Measurements from ENCODE around the gene CMYA5.

Gene CMYA5

GRCh38 chr5:79689541-79690466 is at the start of gene CMYA5:
TSS of gene CMYA5 (plus strand) at chr5:79689836. CDS start at chr5:79689908, 72 bp downstream.
- H3K27ac ChIP-seq, result peak within 1 kb of the TSS; percentile 56

DNA sequence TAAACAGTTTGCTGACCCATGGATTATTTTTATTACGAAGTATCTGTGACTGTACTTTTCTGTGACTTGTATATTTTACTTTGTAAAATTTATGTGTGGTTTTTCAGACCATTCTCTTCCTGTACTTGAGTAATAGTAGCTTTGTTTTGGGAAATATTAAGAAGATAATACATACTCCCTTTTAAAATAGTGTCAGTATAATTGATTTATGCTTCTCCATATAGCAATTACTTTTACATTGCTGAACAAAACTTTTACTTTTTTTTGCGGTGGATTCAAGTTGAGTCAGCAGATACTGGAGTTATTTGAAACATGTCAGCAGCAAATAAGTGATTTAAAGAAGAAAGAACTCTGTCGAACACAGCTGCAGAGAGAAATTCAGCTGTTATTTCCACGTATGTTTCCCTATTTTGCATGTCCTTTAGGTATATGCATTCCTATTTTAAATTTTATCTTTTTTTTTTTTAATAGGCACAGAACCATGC is 49.0 kb upstream of the CMYA5 start:
- TF ChIP-seq CTCF (conservative IDR thresholded peaks at IDR 0.05), result no peak
- no peak overlapping the region for H3K27ac ChIP-seq

More at GRCh38 chr5:79689541-79690466, at the start of gene CMYA5:
- TF ChIP-seq CTCF (conservative IDR thresholded peaks at IDR 0.05), result no peak

- TF ChIP-seq CTCF (conservative IDR thresholded peaks at IDR 0.05), result no peak
Measured at GRCh38 chr5:79641414-79641813, 48.2 kb upstream of the CMYA5 start.

DNA sequence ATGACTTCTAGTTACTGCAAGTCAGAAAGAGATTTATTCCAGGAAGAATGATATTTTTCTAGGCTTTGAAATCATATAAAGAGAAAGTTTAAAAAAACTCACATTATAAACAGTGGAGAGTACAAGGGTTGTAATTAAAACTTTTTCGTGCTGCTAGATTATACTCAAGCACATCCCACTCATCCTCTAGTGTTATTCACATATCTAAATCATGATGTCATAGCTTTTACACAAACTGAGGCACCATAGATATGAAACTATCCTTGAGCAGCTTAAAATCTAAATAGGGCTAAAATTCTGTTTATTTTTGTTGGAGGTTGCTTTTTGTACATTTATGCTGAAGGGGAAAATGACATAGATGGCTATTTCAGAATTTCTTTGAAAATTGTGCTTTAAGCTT is 47.4 kb upstream of the CMYA5 start:
- TF ChIP-seq CTCF (conservative IDR thresholded peaks at IDR 0.05), result no peak
- H3K27ac ChIP-seq, result no peak overlapping the region

More at GRCh38 chr5:79641414-79641813, 48.2 kb upstream of the CMYA5 start:
- H3K27ac ChIP-seq, result no peak overlapping the region

DNA sequence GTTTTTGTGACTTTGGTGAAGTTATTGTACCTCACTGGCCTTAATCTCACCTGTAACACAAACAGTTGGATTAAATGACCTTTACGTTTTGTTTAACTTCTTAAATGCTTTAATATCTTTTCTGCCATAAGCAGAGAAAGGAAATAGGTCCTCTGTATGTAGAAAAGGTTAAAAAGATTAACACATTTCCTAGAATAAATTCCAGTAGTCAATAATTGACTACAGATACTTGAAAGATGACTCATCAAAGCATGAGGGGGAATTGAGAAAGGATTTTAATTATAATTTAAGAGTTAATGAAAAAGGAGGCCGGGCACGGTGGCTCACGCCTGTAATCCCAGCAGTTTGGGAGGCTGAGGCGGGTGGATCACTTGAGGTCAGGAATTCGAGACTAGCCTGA is 35.8 kb upstream of the CMYA5 start:
- H3K27ac ChIP-seq, result no peak overlapping the region
- no peak for TF ChIP-seq CTCF (conservative IDR thresholded peaks at IDR 0.05)

GRCh38 chr5:79663212-79663611 is 26.4 kb upstream of the CMYA5 start:
- no peak overlapping the region for H3K27ac ChIP-seq
- TF ChIP-seq CTCF (conservative IDR thresholded peaks at IDR 0.05), result no peak

GRCh38 chr5:79666758-79667157 is 22.9 kb upstream of the CMYA5 start:
- TF ChIP-seq CTCF (conservative IDR thresholded peaks at IDR 0.05), result no peak
- no peak overlapping the region for H3K27ac ChIP-seq
